DMS153 treated with DMSO at 0.1 percent for 48 hours (cell line): ENCODE measurements around the gene EIF4B.
"Not testable (repeated sequence)": the region's sequence is repeated elsewhere in the genome, so short reads cannot be mapped to it uniquely, and the experiment has no call there.

Experiments
- DNase-seq: peaks from one replicate; lab custom pipeline; 2025; ENCODE audit not compliant: unreplicated experiment; lab: John Stamatoyannopoulos, UW

The EIF4B gene, protein sequence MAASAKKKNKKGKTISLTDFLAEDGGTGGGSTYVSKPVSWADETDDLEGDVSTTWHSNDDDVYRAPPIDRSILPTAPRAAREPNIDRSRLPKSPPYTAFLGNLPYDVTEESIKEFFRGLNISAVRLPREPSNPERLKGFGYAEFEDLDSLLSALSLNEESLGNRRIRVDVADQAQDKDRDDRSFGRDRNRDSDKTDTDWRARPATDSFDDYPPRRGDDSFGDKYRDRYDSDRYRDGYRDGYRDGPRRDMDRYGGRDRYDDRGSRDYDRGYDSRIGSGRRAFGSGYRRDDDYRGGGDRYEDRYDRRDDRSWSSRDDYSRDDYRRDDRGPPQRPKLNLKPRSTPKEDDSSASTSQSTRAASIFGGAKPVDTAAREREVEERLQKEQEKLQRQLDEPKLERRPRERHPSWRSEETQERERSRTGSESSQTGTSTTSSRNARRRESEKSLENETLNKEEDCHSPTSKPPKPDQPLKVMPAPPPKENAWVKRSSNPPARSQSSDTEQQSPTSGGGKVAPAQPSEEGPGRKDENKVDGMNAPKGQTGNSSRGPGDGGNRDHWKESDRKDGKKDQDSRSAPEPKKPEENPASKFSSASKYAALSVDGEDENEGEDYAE

DNA sequence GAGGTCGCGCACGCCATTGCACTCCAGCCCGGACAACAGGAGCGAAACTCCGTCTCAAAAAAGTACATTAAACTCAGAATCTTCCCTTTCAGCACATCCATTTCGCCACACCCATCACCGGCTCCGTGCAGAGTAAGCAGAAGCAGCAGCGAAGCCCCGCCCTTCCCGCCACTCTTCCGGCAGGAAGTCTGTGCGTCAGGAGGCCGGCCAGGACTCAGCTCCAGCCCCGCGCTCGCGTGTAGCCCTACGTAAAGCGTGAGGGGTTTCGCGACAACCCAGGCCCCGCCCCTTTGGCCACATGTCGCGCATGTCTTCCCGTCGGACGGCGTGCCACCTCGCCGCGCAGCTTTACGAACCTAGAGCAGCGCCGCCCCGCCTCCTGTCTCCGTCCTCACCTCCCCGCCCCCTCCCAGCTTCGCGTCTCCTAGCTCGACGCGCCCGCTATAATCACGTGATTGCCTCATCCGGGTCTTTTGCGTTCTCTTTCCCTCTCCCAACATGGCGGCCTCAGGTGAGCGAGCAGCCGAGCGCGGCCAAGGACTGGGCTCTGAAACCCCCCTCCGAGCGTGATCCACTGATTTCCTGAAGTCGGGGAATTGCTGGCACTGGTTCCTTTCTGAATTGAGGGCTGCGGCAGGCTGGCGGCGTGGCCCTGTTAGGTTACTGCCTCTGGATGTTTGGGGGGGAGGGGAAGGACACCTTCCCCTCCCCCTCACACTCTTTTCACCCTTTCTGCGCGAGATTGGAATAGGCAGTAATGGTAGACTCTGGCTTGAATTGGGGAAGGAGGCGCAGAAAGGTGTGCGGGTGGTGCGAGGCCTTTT is at the start of gene EIF4B:
EIF4B (plus strand) TSS at position 471 of the 824 bp plus-strand sequence; CDS start at position 499, 28 bp downstream.
- DNase-seq, result peak; percentile 98

DNA sequence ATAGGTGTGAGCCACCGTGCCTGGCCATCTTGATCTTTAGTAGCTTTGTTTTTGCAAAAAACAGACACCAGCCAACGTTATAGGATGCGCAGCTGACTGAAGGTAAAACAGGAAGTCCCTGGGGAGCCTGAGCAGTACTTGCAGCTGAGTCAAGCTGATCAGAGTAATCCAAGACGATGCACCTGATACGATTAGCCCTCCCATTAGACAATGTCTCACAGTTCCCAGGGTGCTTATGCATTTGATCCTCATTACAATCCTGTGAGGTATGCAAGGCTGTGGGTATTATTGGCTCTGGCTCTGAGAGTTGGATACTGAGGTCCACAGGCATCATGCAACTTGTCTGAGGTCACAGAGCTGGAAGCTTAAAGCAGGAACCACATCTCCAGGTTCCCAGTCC is 49.3 kb upstream of the EIF4B start:
- no peak for DNase-seq

DNA sequence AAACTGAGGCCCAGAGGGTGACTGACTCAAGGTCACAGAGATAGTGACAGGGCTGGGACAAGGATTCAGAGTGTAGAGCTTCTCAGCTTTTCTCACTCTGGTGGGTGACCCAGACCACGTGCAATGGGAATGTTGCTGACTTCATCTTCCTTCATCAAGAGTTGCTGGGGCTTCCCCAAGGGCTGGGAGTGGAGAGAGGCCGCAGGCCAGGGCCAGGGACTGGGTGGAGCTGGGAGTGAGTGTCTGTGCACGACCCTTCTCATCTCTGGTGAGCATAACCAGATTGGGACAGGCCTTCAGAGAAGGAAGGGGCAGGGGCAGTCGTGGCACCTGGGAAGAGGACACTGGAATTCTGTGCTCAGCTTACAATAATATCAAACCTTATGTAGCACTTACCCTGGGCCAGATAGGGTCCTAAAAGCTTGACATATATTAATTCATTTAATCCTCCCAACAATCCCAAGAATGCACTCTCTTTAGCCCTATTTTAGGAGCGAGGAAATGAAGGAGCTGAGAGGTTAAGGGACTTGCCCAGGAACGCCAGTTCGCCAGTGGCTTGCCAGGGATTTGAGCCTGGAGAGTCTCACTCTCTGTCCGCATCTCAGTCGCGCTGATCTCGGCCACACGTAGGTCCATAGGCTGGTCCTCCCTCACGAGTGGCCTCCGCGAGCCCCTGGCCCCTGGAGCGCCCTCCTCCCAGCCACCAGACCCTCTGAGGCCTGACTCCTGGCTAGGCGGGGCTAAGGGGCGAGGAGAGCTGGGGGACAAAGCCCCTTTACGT is 41.5 kb upstream of the EIF4B start:
- DNase-seq, result no peak

DNA sequence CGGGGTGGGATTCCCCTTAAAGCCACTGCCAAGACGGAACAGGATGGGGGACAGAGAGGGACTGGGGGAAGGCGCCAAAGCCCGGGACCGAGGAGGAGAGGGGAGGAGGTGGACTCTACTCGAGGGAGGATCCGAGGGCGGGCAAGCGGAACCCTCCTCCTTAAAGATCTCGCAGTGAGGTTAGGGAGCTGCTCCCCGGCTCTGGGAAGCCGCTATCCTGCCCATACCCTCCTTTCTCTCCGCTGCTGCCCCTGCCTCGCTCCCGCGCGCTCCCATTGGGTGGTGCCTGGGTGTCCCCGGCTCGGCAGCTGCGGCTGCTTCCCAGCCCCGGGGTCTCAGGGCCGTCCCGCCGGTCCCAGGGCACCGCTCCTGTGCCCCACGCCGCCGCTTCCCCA is 40.9 kb upstream of the EIF4B start:
- DNase-seq, result no peak

DNA sequence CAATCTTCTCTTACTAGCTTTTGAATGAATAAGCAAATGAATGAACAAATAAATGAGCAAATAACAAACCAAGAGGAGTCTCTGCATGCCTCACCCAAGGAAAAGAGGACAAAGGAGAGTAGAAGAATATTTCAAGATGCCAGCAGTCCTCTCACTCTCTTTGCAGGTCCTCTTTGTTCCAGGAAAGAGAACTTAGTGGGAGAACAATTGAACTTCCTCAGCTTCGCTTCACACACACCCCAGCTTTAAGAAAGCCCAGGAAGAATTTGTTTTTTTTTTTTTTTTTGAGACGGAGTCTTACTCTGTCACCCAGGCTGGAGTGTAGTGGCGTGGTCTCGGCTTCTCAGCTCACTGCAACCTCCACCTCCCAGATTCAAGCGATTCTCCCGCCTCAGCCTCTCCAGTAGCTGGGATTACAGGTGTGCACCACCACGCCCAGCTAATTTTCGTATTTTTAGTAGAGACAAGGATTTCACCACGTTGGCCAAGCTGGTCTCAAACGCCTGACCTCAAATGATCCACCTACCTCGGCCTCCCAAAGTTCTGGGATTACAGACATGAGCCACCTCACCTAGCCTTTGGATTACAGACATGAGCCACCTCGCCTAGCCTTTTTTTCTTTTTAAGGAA is 37.0 kb upstream of the EIF4B start:
- DNase-seq, result no peak

- DNase-seq, result no peak
Measured at GRCh38 chr12:52969828-52970569, 36.3 kb upstream of the EIF4B start.

DNA sequence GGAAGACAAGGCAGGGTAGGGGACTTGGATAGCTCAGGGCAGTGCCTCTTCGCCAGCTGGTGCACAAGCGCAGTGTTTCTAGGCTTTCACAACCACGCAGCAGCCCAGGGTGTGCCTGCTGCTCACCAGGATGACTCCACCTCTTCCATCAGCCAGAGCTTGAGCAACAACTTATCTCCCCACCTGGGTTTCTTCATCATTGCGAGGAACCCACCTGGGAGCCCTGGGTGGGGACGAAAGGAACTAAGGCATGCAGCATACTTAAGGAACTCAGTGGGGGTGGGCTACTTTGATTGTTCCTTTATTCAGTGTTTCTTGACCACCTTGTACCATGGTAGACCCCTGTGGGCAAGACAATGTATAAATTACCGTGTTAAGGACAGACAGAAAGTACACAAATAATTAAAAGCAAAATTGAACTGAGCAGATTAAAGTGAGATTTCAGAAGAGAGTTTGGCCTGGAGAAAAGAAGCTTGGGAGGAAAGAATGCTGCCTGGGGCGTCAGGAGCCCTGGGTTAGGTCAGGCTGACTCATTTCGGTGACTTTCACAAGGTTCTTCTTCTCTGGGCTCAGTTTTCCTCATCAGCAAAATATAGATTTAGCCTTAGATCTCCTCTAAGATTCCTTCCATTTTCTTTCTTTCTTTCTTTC is 34.5 kb upstream of the EIF4B start:
- no peak for DNase-seq

GRCh38 chr12:52975204-52975603 is 31.1 kb upstream of the EIF4B start:
- no peak for DNase-seq

GRCh38 chr12:52975820-52976573 is 30.3 kb upstream of the EIF4B start:
- DNase-seq, result no peak

- no peak for DNase-seq
Measured at GRCh38 chr12:52976574-52977071, 29.6 kb upstream of the EIF4B start.

DNA sequence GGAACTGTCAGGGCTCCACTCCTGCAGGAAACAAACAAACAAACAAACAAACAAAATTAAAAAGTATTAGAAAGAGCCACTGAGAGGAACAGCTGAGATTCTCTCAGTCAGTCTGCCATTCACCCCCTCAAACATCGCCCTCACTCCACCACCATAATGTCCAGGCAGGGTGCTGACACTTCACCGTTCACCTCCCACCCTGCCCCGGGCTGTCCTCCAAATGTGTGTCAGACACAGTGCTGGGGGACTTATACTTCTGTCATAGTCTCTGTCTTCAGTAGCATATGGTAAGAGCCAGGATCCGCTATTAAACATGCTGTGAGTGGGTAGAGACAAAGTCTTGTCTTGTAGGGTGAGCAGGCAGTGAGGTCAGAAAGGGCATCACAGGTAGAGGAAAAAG is 29.1 kb upstream of the EIF4B start:
- DNase-seq, result no peak

DNA sequence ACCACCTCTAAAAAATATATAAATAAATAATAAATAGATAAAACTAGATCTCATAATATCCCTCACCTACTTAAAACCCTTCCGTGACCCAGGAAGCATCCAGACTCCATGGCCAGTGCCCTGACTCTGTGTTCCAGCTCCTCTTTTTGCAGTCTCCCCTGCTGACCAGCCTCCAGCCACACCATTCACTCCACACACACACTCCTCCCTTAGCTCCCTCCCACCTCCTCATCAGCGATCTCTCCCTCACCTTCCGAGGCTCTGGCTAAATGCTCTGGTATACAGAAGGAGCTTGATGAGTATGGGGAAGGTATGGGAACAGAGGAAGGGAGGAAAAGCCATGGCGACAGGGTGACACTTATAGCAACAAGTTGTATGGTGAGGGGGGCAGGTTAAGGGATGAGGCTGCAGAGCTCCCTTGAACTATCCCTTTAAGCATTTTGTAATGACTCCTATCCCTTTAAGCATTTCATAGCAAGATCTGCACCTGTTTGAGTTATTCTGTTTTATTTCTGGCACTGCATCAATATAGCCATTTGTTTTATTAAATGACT is 26.1 kb upstream of the EIF4B start:
- no peak for DNase-seq

GRCh38 chr12:52980650-52981423 is 25.4 kb upstream of the EIF4B start:
- peak; percentile 91 for DNase-seq

DNA sequence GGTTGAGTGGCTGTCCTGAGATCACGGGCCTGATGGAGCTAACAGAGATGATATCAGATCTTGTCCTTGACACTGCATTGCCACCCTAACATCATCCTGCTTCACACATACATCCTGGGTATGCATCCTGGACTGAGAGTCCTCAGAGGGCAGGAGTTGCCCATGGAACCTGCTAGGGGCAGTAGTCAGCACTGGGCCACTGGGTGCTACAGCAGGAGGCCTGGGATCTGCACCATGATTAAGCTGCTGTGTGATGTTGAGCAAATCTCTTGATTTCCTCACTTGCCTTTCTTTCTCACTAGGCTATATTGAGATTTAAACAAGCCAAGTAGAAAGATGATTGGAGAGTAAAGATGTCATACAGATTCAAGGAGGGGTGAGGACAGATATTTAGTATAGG is 22.1 kb upstream of the EIF4B start:
- no peak for DNase-seq

GRCh38 chr12:52988898-52989297 is 17.4 kb upstream of the EIF4B start:
- no peak for DNase-seq

GRCh38 chr12:52990206-52990605 is 16.1 kb upstream of the EIF4B start:
- no peak for DNase-seq

GRCh38 chr12:52992240-52992639 is 14.0 kb upstream of the EIF4B start:
- DNase-seq, result not testable (repeated sequence)
